WTC11 (cell line): ENCODE data around the gene SHPK. TPM values are rescaled to one million over a fixed set of nuclear protein-coding genes. Genes with fewer than 3 reads are reported as not detected.

Source experiments
- ATAC-seq: fragments of 200-7000 bp; cut with Tn5 transposase; 2 replicates; pipeline ENCODE4 v1.10.0; 2021; ENCODE audit warnings: mild to moderate bottlenecking, moderate library complexity
- CTCF ChIA-PET: fragments of 300-600 bp; sonication (Branson Sonifier 250); formaldehyde crosslinking; loops from one replicate; lab custom pipeline; 2021; ENCODE audit warnings: antibody characterized with exemption; lab: Charles Lee
- POLR2A ChIA-PET: fragments of 350-600 bp; sonication (Branson Sonifier 250); formaldehyde crosslinking; loops from one replicate; lab custom pipeline; 2021; ENCODE audit warnings: antibody characterized with exemption; lab: Charles Lee
- DNase-seq: peaks from one replicate; pipeline ENCODE4 v3.0.0; 2021; ENCODE audit warnings: low spot score
- H3K27ac Mint-ChIP-seq: 2 replicates; pipeline ENCODE4 v1.8.0; 2021; ENCODE audit warnings: mixed read lengths
- H3K27me3 Mint-ChIP-seq: 2 replicates; pipeline ENCODE4 v1.8.0; 2021; ENCODE audit warnings: low read depth, mild to moderate bottlenecking, moderate library complexity, mixed read lengths
- H3K36me3 Mint-ChIP-seq: 2 replicates; pipeline ENCODE4 v1.8.0; 2021; ENCODE audit warnings: mixed read lengths
- H3K4me1 Mint-ChIP-seq: 2 replicates; pipeline ENCODE4 v1.8.0; 2022; ENCODE audit warnings: mixed read lengths
- H3K4me3 Mint-ChIP-seq: 2 replicates; pipeline ENCODE4 v1.8.0; 2021; ENCODE audit warnings: mild to moderate bottlenecking, moderate library complexity, mixed read lengths
- H3K9me3 Mint-ChIP-seq: 2 replicates; pipeline ENCODE4 v1.8.0; 2021; ENCODE audit warnings: mixed read lengths
- ATF3 ChIP-seq: sonication (generic); formaldehyde crosslinking; conservative IDR thresholded peaks from 2 replicates; pipeline ENCODE4 v1.8.1; 2022; ENCODE audit warnings: mild to moderate bottlenecking, missing genetic modification reagents
- CBFB ChIP-seq: sonication (generic); formaldehyde crosslinking; IDR thresholded peaks from 2 replicates; pipeline ENCODE4 v1.8.1; 2022; ENCODE audit warnings: mild to moderate bottlenecking, low read depth, missing genetic modification reagents
- CREM ChIP-seq: sonication (generic); formaldehyde crosslinking; IDR thresholded peaks from 2 replicates; pipeline ENCODE4 v1.8.1; 2022; ENCODE audit warnings: mild to moderate bottlenecking, missing genetic modification reagents, moderate library complexity
- E2F4 ChIP-seq: sonication (generic); formaldehyde crosslinking; IDR thresholded peaks from 2 replicates; pipeline ENCODE4 v1.8.1; 2022; ENCODE audit warnings: low read depth, mild to moderate bottlenecking, moderate library complexity, missing genetic modification reagents, borderline replicate concordance
- EMX1 ChIP-seq: fragments of 250-450 bp; sonication (Bioruptor Pico); IDR thresholded peaks from 2 replicates; pipeline ENCODE4 v1.8.0; 2021; ENCODE audit warnings: mild to moderate bottlenecking
- FOXJ3 ChIP-seq: sonication (generic); formaldehyde crosslinking; IDR thresholded peaks from 2 replicates; pipeline ENCODE4 v1.9.0; 2021; ENCODE audit warnings: missing genetic modification reagents, mild to moderate bottlenecking, borderline replicate concordance
- GABPB1 ChIP-seq: sonication (generic); formaldehyde crosslinking; IDR thresholded peaks from 2 replicates; pipeline ENCODE4 v1.8.1; 2023; ENCODE audit warnings: mild to moderate bottlenecking, missing genetic modification reagents
- NFE2L1 ChIP-seq: sonication (generic); formaldehyde crosslinking; IDR thresholded peaks from 2 replicates; pipeline ENCODE4 v1.8.1; 2023; ENCODE audit warnings: missing genetic modification reagents
- NR2C2 ChIP-seq: sonication (generic); formaldehyde crosslinking; IDR thresholded peaks from 2 replicates; pipeline ENCODE4 v1.8.0; 2022; ENCODE audit warnings: mild to moderate bottlenecking, missing genetic modification reagents
- SMAD4 ChIP-seq: sonication (generic); formaldehyde crosslinking; IDR thresholded peaks from 2 replicates; pipeline ENCODE4 v1.8.0; 2022; ENCODE audit warnings: mild to moderate bottlenecking, missing genetic modification reagents
- SOX15 ChIP-seq: fragments of 250-450 bp; sonication (Bioruptor Pico); IDR thresholded peaks from 2 replicates; pipeline ENCODE4 v1.9.0; 2021; ENCODE audit warnings: mild to moderate bottlenecking
- TEAD1 ChIP-seq: sonication (generic); formaldehyde crosslinking; IDR thresholded peaks from 2 replicates; pipeline ENCODE4 v1.8.0; 2022; ENCODE audit warnings: mild to moderate bottlenecking, missing genetic modification reagents
- TEAD4 ChIP-seq: sonication (generic); formaldehyde crosslinking; IDR thresholded peaks from 2 replicates; pipeline ENCODE4 v1.8.0; 2022; ENCODE audit warnings: mild to moderate bottlenecking, missing genetic modification reagents
- USF1 ChIP-seq: sonication (generic); formaldehyde crosslinking; IDR thresholded peaks from 2 replicates; pipeline ENCODE4 v1.8.0; 2022; ENCODE audit warnings: mild to moderate bottlenecking, missing genetic modification reagents
- ZNF317 ChIP-seq: sonication (generic); formaldehyde crosslinking; IDR thresholded peaks from 2 replicates; pipeline ENCODE4 v1.8.1; 2023; ENCODE audit warnings: low read depth, mild to moderate bottlenecking, moderate library complexity, missing genetic modification reagents, borderline replicate concordance
- ZNF532 ChIP-seq: fragments of 250-450 bp; sonication (Bioruptor Pico); IDR thresholded peaks from 2 replicates; pipeline ENCODE4 v1.9.0; 2021; ENCODE audit warnings: mild to moderate bottlenecking, borderline replicate concordance
- total RNA-seq: library from RNA; stranded (reverse); gene quantifications from 3 replicates; pipeline ENCODE4 v1.2.3, GENCODE V29; 2021
- TF ChIP-seq, protein P1 (sequence below): sonication (generic); formaldehyde crosslinking; IDR thresholded peaks from 2 replicates; pipeline ENCODE4 v1.8.0; 2023; ENCODE audit warnings: mild to moderate bottlenecking, missing genetic modification reagents
- TF ChIP-seq, protein P2 (sequence below): fragments of 200-600 bp; IDR thresholded peaks from 2 replicates; pipeline ENCODE4 v1.8.0; 2022; ENCODE audit warnings: antibody characterized with exemption
- TF ChIP-seq, protein P3 (sequence below): sonication (generic); formaldehyde crosslinking; conservative IDR thresholded peaks from 2 replicates; pipeline ENCODE4 v1.8.1; 2023; ENCODE audit warnings: mild to moderate bottlenecking, low read depth, missing genetic modification reagents, moderate library complexity

Gene SHPK
- total RNA-seq, 1 experiment from 2014 or later, result 29.2 TPM

DNA sequence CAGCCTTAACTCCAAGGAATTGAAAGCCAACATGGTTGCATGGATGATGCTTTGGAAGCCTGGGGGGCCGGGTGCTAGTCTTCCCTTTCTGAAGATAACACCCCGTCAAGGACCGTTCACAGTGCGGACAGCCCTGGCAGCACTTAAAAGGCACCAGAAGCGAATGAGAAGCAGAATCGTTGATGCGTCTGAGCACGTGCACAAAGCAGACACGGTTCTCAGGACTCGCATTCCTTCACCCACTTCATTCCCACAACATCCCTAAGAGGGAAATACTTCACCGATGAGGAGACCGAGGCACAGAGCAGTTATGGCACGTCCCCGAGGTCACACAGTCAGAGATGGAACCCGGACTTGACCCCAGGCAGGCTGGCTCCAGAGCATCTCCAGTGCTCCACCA lies 41.1 kb downstream of the SHPK start:
- POLR2A ChIA-PET, result no interaction called here
- TF ChIP-seq ATF3 (CRISPR knock-in tag) (no peak), USF1 (CRISPR knock-in tag) (no peak), TEAD1 (no peak), SMAD4 (CRISPR knock-in tag) (no peak), GABPB1 (no peak), CREM (CRISPR knock-in tag) (no peak), SOX15 (no peak), E2F4 (CRISPR knock-in tag) (no peak), ZNF532 (CRISPR knock-in tag) (no peak), NR2C2 (CRISPR knock-in tag) (no peak)
- DNase-seq, result no peak

DNA sequence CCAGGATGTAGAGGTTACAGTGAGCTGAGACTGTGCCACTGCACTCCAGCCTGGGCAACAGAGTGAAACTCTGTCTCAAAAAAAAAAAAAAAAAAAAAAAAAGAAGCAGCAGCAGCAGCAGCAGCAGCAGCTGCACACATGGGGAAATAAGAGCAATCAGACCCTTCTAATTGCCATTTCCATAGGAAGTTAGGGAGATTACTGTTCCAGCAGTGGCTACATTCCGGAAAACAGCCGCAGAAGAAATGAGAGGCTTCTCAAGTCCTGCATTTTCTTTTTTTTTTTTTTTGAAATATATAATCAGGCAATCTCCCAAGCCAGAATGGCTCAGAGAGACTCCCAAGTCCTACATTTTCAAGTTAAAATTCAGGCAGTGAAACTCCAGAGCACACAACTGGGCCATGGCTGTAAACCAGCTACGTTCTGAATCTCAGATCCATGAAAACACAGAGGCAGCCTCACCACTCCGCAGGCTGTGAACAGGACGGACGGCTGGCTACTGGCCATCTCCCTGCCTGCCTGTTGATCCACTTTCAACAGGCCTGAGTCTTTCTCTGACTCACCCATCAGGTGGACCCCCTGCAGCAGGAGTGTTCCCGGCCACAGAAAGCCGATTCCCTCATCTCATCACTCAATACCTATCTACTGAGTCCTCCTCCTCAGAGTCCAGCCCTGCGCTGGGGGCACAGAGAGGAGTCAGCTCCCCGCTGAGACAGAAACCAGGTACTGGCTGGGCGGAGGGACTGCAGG lies 41.8 kb downstream of the SHPK start:
- Mint-ChIP-seq H3K27ac (peak overlapping the region; percentile 80), H3K4me1 (no peaks in the 10 kb centered on the region), H3K9me3 (no peaks in the 10 kb centered on the region), H3K4me3 (no peak overlapping the region), H3K27me3 (no peaks in the 10 kb centered on the region), H3K36me3 (peaks cover 10% of the 10 kb centered on the region)
- no peak for DNase-seq
- ATAC-seq, result no peak
- CTCF ChIA-PET, result interaction anchor here (0.6 to 1.7 kb wide), 3 partner anchors 8 to 59 kb away, joined by 3 to 5 read pairs (median 4); no protein-coding TSS in a partner anchor
- POLR2A ChIA-PET, result interaction anchor here (0.6 kb wide), 1 partner anchor 11 kb away, joined by 3 read pairs; no protein-coding TSS in a partner anchor
- TF ChIP-seq EMX1 (CRISPR knock-in tag), result no peak
- TF ChIP-seq ZNF317 (CRISPR knock-in tag), result no peak
- TF ChIP-seq, protein P1, sequence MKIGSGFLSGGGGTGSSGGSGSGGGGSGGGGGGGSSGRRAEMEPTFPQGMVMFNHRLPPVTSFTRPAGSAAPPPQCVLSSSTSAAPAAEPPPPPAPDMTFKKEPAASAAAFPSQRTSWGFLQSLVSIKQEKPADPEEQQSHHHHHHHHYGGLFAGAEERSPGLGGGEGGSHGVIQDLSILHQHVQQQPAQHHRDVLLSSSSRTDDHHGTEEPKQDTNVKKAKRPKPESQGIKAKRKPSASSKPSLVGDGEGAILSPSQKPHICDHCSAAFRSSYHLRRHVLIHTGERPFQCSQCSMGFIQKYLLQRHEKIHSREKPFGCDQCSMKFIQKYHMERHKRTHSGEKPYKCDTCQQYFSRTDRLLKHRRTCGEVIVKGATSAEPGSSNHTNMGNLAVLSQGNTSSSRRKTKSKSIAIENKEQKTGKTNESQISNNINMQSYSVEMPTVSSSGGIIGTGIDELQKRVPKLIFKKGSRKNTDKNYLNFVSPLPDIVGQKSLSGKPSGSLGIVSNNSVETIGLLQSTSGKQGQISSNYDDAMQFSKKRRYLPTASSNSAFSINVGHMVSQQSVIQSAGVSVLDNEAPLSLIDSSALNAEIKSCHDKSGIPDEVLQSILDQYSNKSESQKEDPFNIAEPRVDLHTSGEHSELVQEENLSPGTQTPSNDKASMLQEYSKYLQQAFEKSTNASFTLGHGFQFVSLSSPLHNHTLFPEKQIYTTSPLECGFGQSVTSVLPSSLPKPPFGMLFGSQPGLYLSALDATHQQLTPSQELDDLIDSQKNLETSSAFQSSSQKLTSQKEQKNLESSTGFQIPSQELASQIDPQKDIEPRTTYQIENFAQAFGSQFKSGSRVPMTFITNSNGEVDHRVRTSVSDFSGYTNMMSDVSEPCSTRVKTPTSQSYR, result no peak
- TF ChIP-seq FOXJ3 (CRISPR knock-in tag), result no peak
- TF ChIP-seq, protein P2, sequence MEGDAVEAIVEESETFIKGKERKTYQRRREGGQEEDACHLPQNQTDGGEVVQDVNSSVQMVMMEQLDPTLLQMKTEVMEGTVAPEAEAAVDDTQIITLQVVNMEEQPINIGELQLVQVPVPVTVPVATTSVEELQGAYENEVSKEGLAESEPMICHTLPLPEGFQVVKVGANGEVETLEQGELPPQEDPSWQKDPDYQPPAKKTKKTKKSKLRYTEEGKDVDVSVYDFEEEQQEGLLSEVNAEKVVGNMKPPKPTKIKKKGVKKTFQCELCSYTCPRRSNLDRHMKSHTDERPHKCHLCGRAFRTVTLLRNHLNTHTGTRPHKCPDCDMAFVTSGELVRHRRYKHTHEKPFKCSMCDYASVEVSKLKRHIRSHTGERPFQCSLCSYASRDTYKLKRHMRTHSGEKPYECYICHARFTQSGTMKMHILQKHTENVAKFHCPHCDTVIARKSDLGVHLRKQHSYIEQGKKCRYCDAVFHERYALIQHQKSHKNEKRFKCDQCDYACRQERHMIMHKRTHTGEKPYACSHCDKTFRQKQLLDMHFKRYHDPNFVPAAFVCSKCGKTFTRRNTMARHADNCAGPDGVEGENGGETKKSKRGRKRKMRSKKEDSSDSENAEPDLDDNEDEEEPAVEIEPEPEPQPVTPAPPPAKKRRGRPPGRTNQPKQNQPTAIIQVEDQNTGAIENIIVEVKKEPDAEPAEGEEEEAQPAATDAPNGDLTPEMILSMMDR, result no peak
- TF ChIP-seq NFE2L1 (CRISPR knock-in tag), result no peak
- no peak for TF ChIP-seq CBFB (CRISPR knock-in tag)
- TF ChIP-seq, protein P3, sequence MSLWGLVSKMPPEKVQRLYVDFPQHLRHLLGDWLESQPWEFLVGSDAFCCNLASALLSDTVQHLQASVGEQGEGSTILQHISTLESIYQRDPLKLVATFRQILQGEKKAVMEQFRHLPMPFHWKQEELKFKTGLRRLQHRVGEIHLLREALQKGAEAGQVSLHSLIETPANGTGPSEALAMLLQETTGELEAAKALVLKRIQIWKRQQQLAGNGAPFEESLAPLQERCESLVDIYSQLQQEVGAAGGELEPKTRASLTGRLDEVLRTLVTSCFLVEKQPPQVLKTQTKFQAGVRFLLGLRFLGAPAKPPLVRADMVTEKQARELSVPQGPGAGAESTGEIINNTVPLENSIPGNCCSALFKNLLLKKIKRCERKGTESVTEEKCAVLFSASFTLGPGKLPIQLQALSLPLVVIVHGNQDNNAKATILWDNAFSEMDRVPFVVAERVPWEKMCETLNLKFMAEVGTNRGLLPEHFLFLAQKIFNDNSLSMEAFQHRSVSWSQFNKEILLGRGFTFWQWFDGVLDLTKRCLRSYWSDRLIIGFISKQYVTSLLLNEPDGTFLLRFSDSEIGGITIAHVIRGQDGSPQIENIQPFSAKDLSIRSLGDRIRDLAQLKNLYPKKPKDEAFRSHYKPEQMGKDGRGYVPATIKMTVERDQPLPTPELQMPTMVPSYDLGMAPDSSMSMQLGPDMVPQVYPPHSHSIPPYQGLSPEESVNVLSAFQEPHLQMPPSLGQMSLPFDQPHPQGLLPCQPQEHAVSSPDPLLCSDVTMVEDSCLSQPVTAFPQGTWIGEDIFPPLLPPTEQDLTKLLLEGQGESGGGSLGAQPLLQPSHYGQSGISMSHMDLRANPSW, result no peak
- no peak for TF ChIP-seq TEAD4 (CRISPR knock-in tag)

More for the DNA sequence above, 41.1 kb downstream of the SHPK start:
- CTCF ChIA-PET, result interaction anchor here (0.7 kb wide), 1 partner anchor 8 kb away, joined by 3 read pairs; no protein-coding TSS in a partner anchor
- H3K36me3 Mint-ChIP-seq, result peaks cover 4% of the 10 kb centered on the region; the same call in 1 of the 2 replicates
- no peaks in the 10 kb centered on the region for H3K9me3 Mint-ChIP-seq
- ATAC-seq, result no peak
- H3K4me1 Mint-ChIP-seq, result no peaks in the 10 kb centered on the region
- no peak overlapping the region for H3K27ac Mint-ChIP-seq
- no peak overlapping the region for H3K4me3 Mint-ChIP-seq
- H3K27me3 Mint-ChIP-seq, result no peaks in the 10 kb centered on the region
